Mesendoderm (in vitro differentiated cells): ENCODE data around the gene FMNL3.
"Not testable (repeated sequence)": the region's sequence is repeated elsewhere in the genome, so short reads cannot be mapped to it uniquely, and the experiment has no call there.

Experiments used
- DNase-seq: peaks from one replicate; pipeline ENCODE4 v3.0.0; 2013
- H2AK5ac ChIP-seq: 2 replicates; pipeline ENCODE4 v1.6.1; 2013; ENCODE audit warnings: low read length, inconsistent platforms
- H2BK120ac ChIP-seq: 2 replicates; pipeline ENCODE4 v1.6.1; 2013; ENCODE audit warnings: low read depth, mild to moderate bottlenecking, low read length, moderate library complexity, mixed read lengths
- H2BK15ac ChIP-seq: replicated peaks from 2 replicates; pipeline ENCODE4 v1.6.1; 2013; ENCODE audit warnings: low read depth, mild to moderate bottlenecking, moderate library complexity
- H2BK5ac ChIP-seq: 2 replicates; pipeline ENCODE4 v1.6.1; 2013; ENCODE audit warnings: low read length, inconsistent platforms
- H3K18ac ChIP-seq: 2 replicates; pipeline ENCODE4 v1.6.1; 2013; ENCODE audit warnings: mild to moderate bottlenecking, low read length, mixed read lengths
- H3K23ac ChIP-seq: one replicate; pipeline ENCODE4 v1.6.1; 2013; ENCODE audit warnings: low read length
- H3K27ac ChIP-seq: 2 replicates; pipeline ENCODE4 v1.5.1; 2013; ENCODE audit warnings: low read depth, mild to moderate bottlenecking, inconsistent platforms, low read length, moderate library complexity
- H3K27me3 ChIP-seq: 2 replicates; pipeline ENCODE4 v1.6.1; 2013; ENCODE audit warnings: low read length, control low read depth, mild to moderate bottlenecking, inconsistent platforms; ENCODE audit not compliant: insufficient read depth, poor library complexity
- H3K36me3 ChIP-seq: 2 replicates; pipeline ENCODE4 v1.6.1; 2013; ENCODE audit warnings: low read length, inconsistent platforms; ENCODE audit not compliant: control insufficient read depth, insufficient read depth
- H3K4ac ChIP-seq: one replicate; pipeline ENCODE4 v1.6.1; 2013; ENCODE audit warnings: low read depth, mild to moderate bottlenecking, low read length, moderate library complexity
- H3K4me1 ChIP-seq: 2 replicates; pipeline ENCODE4 v1.6.1; 2013; ENCODE audit warnings: low read depth, low read length, inconsistent platforms; ENCODE audit not compliant: control insufficient read depth
- H3K4me2 ChIP-seq: 2 replicates; pipeline ENCODE4 v1.6.1; 2013; ENCODE audit warnings: low read length
- H3K4me3 ChIP-seq: 2 replicates; pipeline ENCODE4 v1.5.1; 2013; ENCODE audit warnings: mild to moderate bottlenecking, low read length
- H3K56ac ChIP-seq: one replicate; pipeline ENCODE4 v1.6.1; 2013; ENCODE audit warnings: low read length
- H3K79me1 ChIP-seq: 2 replicates; pipeline ENCODE4 v1.6.1; 2013; ENCODE audit warnings: low read length, inconsistent platforms
- H3K79me2 ChIP-seq: 2 replicates; pipeline ENCODE4 v1.6.1; 2013; ENCODE audit warnings: mild to moderate bottlenecking, low read length; ENCODE audit not compliant: control insufficient read depth, insufficient read depth
- H3K9ac ChIP-seq: 2 replicates; pipeline ENCODE4 v1.6.1; 2013; ENCODE audit warnings: low read length, inconsistent platforms
- H4K5ac ChIP-seq: one replicate; pipeline ENCODE4 v1.6.1; 2013; ENCODE audit warnings: low read length
- H4K8ac ChIP-seq: one replicate; pipeline ENCODE4 v1.6.1; 2013; ENCODE audit warnings: low read depth, mild to moderate bottlenecking, control low read depth, low read length, moderate library complexity
- WGBS: extraction: QIAGEN DNeasy Blood & Tissue Kit; methylation state at CpG from one replicate; pipeline ENCODE4 v1.1.7; 2013; ENCODE audit warnings: low lambda C conversion rate, missing lambda C conversion rate; ENCODE audit not compliant: insufficient coverage; ENCODE audit errors: extremely low coverage; 5-methylcytosine and 5-hydroxymethylcytosine counted together

Gene FMNL3

DNA sequence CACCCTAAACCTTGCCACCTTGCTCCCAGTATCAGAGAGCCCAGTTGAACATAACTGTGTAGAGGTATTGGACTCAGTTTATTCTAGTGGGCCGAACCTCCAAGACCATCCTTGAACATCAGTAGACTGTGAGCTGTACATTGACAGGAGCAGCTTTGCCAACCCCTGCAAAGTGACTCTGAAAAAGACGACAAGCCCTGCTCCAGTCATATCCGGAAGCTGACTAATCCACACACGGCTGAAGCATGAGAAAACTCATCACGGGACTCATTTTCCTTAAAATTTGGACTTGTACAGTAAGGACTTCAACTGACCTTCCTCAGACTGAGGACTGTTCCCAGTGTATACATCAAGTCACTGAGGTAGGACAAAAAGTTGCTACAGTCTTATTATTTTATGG lies 31.5 kb upstream of the FMNL3 start:
- not testable (repeated sequence) for H4K8ac ChIP-seq, H2BK120ac ChIP-seq, H3K4me1 ChIP-seq

DNA sequence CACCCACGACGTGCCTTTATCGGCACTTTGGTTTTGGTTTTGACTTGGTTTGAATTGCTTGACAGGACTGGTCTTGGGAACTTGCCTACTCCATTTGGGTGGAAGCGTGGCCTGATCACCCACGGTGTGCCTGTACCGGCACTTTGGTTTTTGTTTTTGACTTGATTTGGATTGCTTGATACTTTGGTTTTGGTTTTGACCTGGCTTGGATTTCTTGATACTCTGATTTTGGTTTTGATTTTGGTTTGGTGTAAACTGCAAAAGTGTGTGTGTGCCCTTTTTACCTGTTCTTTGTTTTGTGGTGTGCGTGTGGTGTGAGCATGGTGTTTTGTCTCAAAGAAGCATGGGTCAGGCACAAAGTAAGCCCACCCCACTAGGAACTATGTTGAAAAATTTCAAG lies 27.7 kb upstream of the FMNL3 start:
- not testable (repeated sequence) for H2BK120ac ChIP-seq, DNase-seq, H3K27ac ChIP-seq, H3K79me1 ChIP-seq, H3K27me3 ChIP-seq, H3K36me3 ChIP-seq, H2AK5ac ChIP-seq, H3K4me1 ChIP-seq, H4K8ac ChIP-seq, H3K9ac ChIP-seq, H3K79me2 ChIP-seq, H2BK15ac ChIP-seq, H3K4me2 ChIP-seq, H4K5ac ChIP-seq, H3K4me3 ChIP-seq, H3K18ac ChIP-seq, H2BK5ac ChIP-seq, H3K4ac ChIP-seq, H3K23ac ChIP-seq, H3K56ac ChIP-seq
- WGBS, result no CpG with 5 or more reads among the region's 7 CpGs

More for the DNA sequence above, 31.5 kb upstream of the FMNL3 start:
- not testable (repeated sequence) for H3K36me3 ChIP-seq, H3K79me1 ChIP-seq, H3K27ac ChIP-seq, H3K4ac ChIP-seq, H3K4me2 ChIP-seq, H2BK15ac ChIP-seq, H3K23ac ChIP-seq, H4K5ac ChIP-seq, H3K18ac ChIP-seq, H3K56ac ChIP-seq, H3K9ac ChIP-seq, H3K27me3 ChIP-seq, H2AK5ac ChIP-seq, H2BK5ac ChIP-seq, DNase-seq, H3K4me3 ChIP-seq
- H3K79me2 ChIP-seq, result peaks cover 20% of the 10 kb centered on the region
- WGBS, result no CpG with 5 or more reads among the region's 5 CpGs

GRCh38 chr12:49733219-49734017 lies 26.2 kb upstream of the FMNL3 start:
- H3K27ac ChIP-seq, result no peak overlapping the region
- H2BK15ac ChIP-seq, result no peak overlapping the region
- no peak overlapping the region for H3K56ac ChIP-seq
- H2AK5ac ChIP-seq, result no peak overlapping the region
- no peaks in the 10 kb centered on the region for H3K27me3 ChIP-seq
- H2BK5ac ChIP-seq, result no peak overlapping the region
- H3K23ac ChIP-seq, result no peak overlapping the region
- H4K8ac ChIP-seq, result no peak overlapping the region
- WGBS, result no CpG with 5 or more reads among the region's 10 CpGs
- H3K79me1 ChIP-seq, result no peaks in the 10 kb centered on the region
- no peaks in the 10 kb centered on the region for H3K4me1 ChIP-seq
- no peak overlapping the region for H3K18ac ChIP-seq
- H3K4ac ChIP-seq, result no peak overlapping the region
- H3K4me2 ChIP-seq, result no peak overlapping the region
- no peaks in the 10 kb centered on the region for H3K79me2 ChIP-seq
- DNase-seq, result peak; percentile 66
- no peak overlapping the region for H3K4me3 ChIP-seq
- no peak overlapping the region for H2BK120ac ChIP-seq
- H3K36me3 ChIP-seq, result no peaks in the 10 kb centered on the region
- H4K5ac ChIP-seq, result no peak overlapping the region
- no peak overlapping the region for H3K9ac ChIP-seq

GRCh38 chr12:49730568-49731101 lies 23.4 kb upstream of the FMNL3 start:
- no peak overlapping the region for H3K18ac ChIP-seq
- H2BK15ac ChIP-seq, result no peak overlapping the region
- H3K4me1 ChIP-seq, result no peaks in the 10 kb centered on the region
- H3K36me3 ChIP-seq, result no peaks in the 10 kb centered on the region
- no peak overlapping the region for H3K9ac ChIP-seq
- no peak overlapping the region for H3K4ac ChIP-seq
- no peak overlapping the region for H2BK5ac ChIP-seq
- H3K27me3 ChIP-seq, result no peaks in the 10 kb centered on the region
- no peak for DNase-seq
- no peak overlapping the region for H3K4me3 ChIP-seq
- H4K8ac ChIP-seq, result no peak overlapping the region
- no peak overlapping the region for H3K23ac ChIP-seq
- no peak overlapping the region for H2BK120ac ChIP-seq
- no CpG with 5 or more reads among the region's 3 CpGs for WGBS
- H3K79me1 ChIP-seq, result no peaks in the 10 kb centered on the region
- no peaks in the 10 kb centered on the region for H3K79me2 ChIP-seq
- H2AK5ac ChIP-seq, result no peak overlapping the region
- H3K56ac ChIP-seq, result no peak overlapping the region
- no peak overlapping the region for H3K27ac ChIP-seq
- H3K4me2 ChIP-seq, result no peak overlapping the region
- no peak overlapping the region for H4K5ac ChIP-seq

GRCh38 chr12:49730050-49730449 lies 22.8 kb upstream of the FMNL3 start:
- H2AK5ac ChIP-seq, result no peak overlapping the region
- no peak overlapping the region for H3K4ac ChIP-seq
- no peaks in the 10 kb centered on the region for H3K4me1 ChIP-seq
- H3K79me1 ChIP-seq, result no peaks in the 10 kb centered on the region
- no peak overlapping the region for H3K4me2 ChIP-seq
- no peaks in the 10 kb centered on the region for H3K36me3 ChIP-seq
- H3K23ac ChIP-seq, result no peak overlapping the region
- H2BK15ac ChIP-seq, result no peak overlapping the region
- no peak overlapping the region for H4K8ac ChIP-seq
- H3K9ac ChIP-seq, result no peak overlapping the region
- no peak overlapping the region for H3K56ac ChIP-seq
- no peak overlapping the region for H3K27ac ChIP-seq
- no peak for DNase-seq
- H2BK5ac ChIP-seq, result no peak overlapping the region
- no peak overlapping the region for H3K4me3 ChIP-seq
- no CpG with 5 or more reads among the region's 1 CpG for WGBS
- H3K18ac ChIP-seq, result no peak overlapping the region
- no peak overlapping the region for H4K5ac ChIP-seq
- H2BK120ac ChIP-seq, result no peak overlapping the region
- no peaks in the 10 kb centered on the region for H3K79me2 ChIP-seq
- no peaks in the 10 kb centered on the region for H3K27me3 ChIP-seq

DNA sequence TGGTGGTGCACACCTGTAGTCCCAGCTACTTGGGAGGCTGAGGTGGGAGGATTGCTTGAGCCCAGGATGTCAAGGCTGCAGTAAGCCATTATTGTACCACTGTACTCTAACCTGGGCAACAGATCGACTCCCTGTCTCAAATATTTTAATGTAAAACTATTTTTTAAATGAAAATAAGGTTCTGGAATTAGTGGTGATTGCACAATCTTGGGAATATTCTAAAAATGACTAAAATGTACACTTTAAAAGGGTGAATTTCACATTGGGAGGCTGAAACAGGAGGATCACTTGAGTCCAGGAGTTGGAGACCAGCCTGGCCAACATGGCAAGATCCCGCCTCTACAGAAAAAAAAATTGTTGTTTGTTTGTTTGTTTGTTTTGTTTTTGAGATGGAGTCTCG lies 21.2 kb upstream of the FMNL3 start:
- H3K56ac ChIP-seq, result no peak overlapping the region
- no peak overlapping the region for H4K5ac ChIP-seq
- no peaks in the 10 kb centered on the region for H3K79me2 ChIP-seq
- no peak overlapping the region for H2BK5ac ChIP-seq
- H2BK15ac ChIP-seq, result no peak overlapping the region
- no peaks in the 10 kb centered on the region for H3K36me3 ChIP-seq
- H3K27me3 ChIP-seq, result no peaks in the 10 kb centered on the region
- H2AK5ac ChIP-seq, result no peak overlapping the region
- H2BK120ac ChIP-seq, result no peak overlapping the region
- no peaks in the 10 kb centered on the region for H3K79me1 ChIP-seq
- no peak overlapping the region for H3K9ac ChIP-seq
- H3K4me3 ChIP-seq, result no peak overlapping the region
- H3K18ac ChIP-seq, result no peak overlapping the region
- WGBS, result no CpG with 5 or more reads among the region's 3 CpGs
- H3K23ac ChIP-seq, result no peak overlapping the region
- H3K4me2 ChIP-seq, result no peak overlapping the region
- H4K8ac ChIP-seq, result no peak overlapping the region
- no peak overlapping the region for H3K27ac ChIP-seq
- DNase-seq, result no peak
- no peak overlapping the region for H3K4ac ChIP-seq
- no peaks in the 10 kb centered on the region for H3K4me1 ChIP-seq
